Mesothelial cell of epicardium (in vitro differentiated cells): ENCODE data around the gene SLTM. TPM values are rescaled to one million over a fixed set of nuclear protein-coding genes. Genes with fewer than 3 reads are reported as not detected.
"Not testable (repeated sequence)": the region's sequence is repeated elsewhere in the genome, so short reads cannot be mapped to it uniquely, and the experiment has no call there.

Experiments used
- DNase-seq, 2 experiments: peaks; one replicate each; pipeline ENCODE4 v3.0.0; 2021; ENCODE audit warnings: low spot score in 2 of 2; ENCODE audit not compliant: unreplicated experiment in 2 of 2
- H3K27ac Mint-ChIP-seq: 2 replicates; pipeline ENCODE4 v1.8.0; 2021; ENCODE audit warnings: mixed read lengths
- H3K27me3 Mint-ChIP-seq: 2 replicates; pipeline ENCODE4 v1.8.0; 2021; ENCODE audit warnings: low read depth, mixed read lengths
- H3K36me3 Mint-ChIP-seq: 2 replicates; pipeline ENCODE4 v1.8.0; 2021; ENCODE audit warnings: mixed read lengths
- H3K4me1 Mint-ChIP-seq: 2 replicates; pipeline ENCODE4 v1.8.0; 2021; ENCODE audit warnings: mixed read lengths
- H3K4me3 Mint-ChIP-seq: 2 replicates; pipeline ENCODE4 v1.8.0; 2021; ENCODE audit warnings: mild to moderate bottlenecking, moderate library complexity, mixed read lengths
- H3K9me3 Mint-ChIP-seq: 2 replicates; pipeline ENCODE4 v1.8.0; 2021; ENCODE audit warnings: mixed read lengths
- total RNA-seq: library from RNA; stranded (reverse); gene quantifications from 3 replicates; pipeline ENCODE4 v1.2.1, GENCODE V29; 2021
- TF ChIP-seq, protein P1 (sequence below): fragments of 200-600 bp; sonication (generic); IDR thresholded peaks from one replicate; pipeline ENCODE4 v1.5.0; 2021; ENCODE audit warnings: antibody characterized with exemption; ENCODE audit not compliant: unreplicated experiment

The SLTM gene
- total RNA-seq, 1 donor from 2014 or later: 116 TPM

GRCh38 chr15:58957101-58957973, 23.9 kb upstream of the SLTM start:
- Mint-ChIP-seq H3K27me3 (no peaks in the 10 kb centered on the region), H3K36me3 (no peaks in the 10 kb centered on the region), H3K4me3 (no peak overlapping the region), H3K27ac (no peak overlapping the region), H3K4me1 (peaks cover 10% of the 10 kb centered on the region), H3K9me3 (no peaks in the 10 kb centered on the region)
- no peak for DNase-seq
- TF ChIP-seq, protein P1, sequence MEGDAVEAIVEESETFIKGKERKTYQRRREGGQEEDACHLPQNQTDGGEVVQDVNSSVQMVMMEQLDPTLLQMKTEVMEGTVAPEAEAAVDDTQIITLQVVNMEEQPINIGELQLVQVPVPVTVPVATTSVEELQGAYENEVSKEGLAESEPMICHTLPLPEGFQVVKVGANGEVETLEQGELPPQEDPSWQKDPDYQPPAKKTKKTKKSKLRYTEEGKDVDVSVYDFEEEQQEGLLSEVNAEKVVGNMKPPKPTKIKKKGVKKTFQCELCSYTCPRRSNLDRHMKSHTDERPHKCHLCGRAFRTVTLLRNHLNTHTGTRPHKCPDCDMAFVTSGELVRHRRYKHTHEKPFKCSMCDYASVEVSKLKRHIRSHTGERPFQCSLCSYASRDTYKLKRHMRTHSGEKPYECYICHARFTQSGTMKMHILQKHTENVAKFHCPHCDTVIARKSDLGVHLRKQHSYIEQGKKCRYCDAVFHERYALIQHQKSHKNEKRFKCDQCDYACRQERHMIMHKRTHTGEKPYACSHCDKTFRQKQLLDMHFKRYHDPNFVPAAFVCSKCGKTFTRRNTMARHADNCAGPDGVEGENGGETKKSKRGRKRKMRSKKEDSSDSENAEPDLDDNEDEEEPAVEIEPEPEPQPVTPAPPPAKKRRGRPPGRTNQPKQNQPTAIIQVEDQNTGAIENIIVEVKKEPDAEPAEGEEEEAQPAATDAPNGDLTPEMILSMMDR: peak; percentile 64

- no peaks in the 10 kb centered on the region for H3K9me3 Mint-ChIP-seq
- H3K4me3 Mint-ChIP-seq: no peak overlapping the region
- DNase-seq: no peak
- peak overlapping the region; percentile 94 for H3K27ac Mint-ChIP-seq
- peaks cover 31% of the 10 kb centered on the region for H3K4me1 Mint-ChIP-seq
- no peaks in the 10 kb centered on the region for H3K36me3 Mint-ChIP-seq
- H3K27me3 Mint-ChIP-seq: no peaks in the 10 kb centered on the region
- TF ChIP-seq, protein P1: no peak
These were observed 19.3 kb upstream of the SLTM start for GRCh38 chr15:58952751-58953150.

DNA sequence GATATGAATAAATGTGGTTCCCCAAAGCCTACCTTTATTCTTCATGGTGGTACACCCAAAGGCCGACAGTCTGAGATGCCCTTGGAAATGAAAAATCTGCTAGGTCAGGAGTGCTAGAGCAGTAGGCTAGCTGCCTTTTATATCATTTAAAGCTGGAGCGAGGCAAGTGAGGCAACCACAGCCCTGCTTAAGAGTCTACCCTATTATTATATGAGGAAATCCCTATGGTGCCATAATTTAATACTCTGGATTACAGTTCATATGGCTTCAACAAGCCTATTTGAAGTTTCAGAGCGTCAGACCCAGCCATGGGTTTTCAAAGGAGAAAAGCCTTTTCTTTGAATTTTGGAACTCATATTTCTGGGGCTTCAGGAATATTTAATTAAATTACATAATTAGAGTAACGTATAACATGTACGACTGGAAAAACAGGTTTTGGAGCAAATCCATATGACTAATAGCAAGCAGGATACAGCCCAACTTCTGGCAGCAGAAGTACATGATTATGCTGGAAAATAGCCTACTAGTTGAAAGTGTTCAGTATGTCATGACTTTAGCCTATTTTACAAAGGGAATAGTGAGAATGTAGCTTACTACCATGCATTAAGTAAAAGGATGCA, 18.0 kb upstream of the SLTM start:
- TF ChIP-seq, protein P1: no peak
- Mint-ChIP-seq H3K27me3 (no peaks in the 10 kb centered on the region), H3K27ac (peak overlapping the region; percentile 94), H3K36me3 (no peaks in the 10 kb centered on the region), H3K4me1 (peaks cover 31% of the 10 kb centered on the region), H3K4me3 (no peak overlapping the region), H3K9me3 (no peaks in the 10 kb centered on the region)
- DNase-seq: no peak

DNA sequence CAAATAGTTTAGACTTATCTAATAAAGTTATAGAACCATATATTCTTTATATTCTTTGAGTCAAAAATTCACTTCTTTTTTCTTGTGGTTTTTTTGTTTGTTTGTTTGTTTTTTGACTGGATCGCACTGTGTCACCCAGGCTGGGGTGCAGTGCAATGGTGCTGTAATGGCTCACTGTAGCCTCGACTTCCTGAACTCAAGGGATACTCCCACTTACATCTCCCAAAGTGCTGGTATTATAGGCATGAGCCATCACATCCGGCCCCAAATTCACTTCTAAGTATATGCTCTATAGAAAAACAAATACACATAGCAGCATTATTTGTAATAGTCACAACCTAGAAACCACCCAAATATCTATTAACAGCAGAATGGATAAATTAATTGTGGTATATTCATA, 13.7 kb upstream of the SLTM start:
- Mint-ChIP-seq H3K27me3 (no peaks in the 10 kb centered on the region), H3K36me3 (no peaks in the 10 kb centered on the region), H3K4me3 (no peak overlapping the region), H3K27ac (no peak overlapping the region), H3K4me1 (peaks cover 20% of the 10 kb centered on the region), H3K9me3 (no peaks in the 10 kb centered on the region)
- TF ChIP-seq, protein P1: no peak
- no peak for DNase-seq

GRCh38 chr15:58934974-58935373, 1.5 kb upstream of the SLTM start:
- not testable (repeated sequence) for DNase-seq, H3K27me3 Mint-ChIP-seq, H3K36me3 Mint-ChIP-seq, H3K9me3 Mint-ChIP-seq
- Mint-ChIP-seq H3K27ac (peak overlapping the region; percentile 96), H3K4me3 (peak overlapping the region; percentile 98), H3K4me1 (peaks cover 25% of the 10 kb centered on the region)

GRCh38 chr15:58934521-58934920, 1.0 kb upstream of the SLTM start:
- H3K27me3 Mint-ChIP-seq: no peaks in the 10 kb centered on the region
- peaks cover 4% of the 10 kb centered on the region for H3K9me3 Mint-ChIP-seq

More at GRCh38 chr15:58934521-58934920, 1.0 kb upstream of the SLTM start:
- no peak for DNase-seq
- H3K4me1 Mint-ChIP-seq: peaks cover 25% of the 10 kb centered on the region
- no peaks in the 10 kb centered on the region for H3K36me3 Mint-ChIP-seq
- peak overlapping the region; percentile 96 for H3K27ac Mint-ChIP-seq
- TF ChIP-seq, protein P1: no peak
- H3K4me3 Mint-ChIP-seq: peak overlapping the region; percentile 98
